Measurements from ENCODE around the gene PLEKHM3.

- no peak for TF ChIP-seq GATA3 (IDR thresholded peaks at IDR 0.05; ENCODE audit: low read depth, low read length)
- TF ChIP-seq GATA2 (IDR thresholded peaks at IDR 0.05; ENCODE audit: low read depth, low read length): no peak
Observed at GRCh38 chr2:208042041-208042440, 16.7 kb upstream of the PLEKHM3 start.
